K562 (cell line): ENCODE data around the gene MYO1D. TPM values are rescaled to one million over a fixed set of nuclear protein-coding genes. Genes with fewer than 3 reads are reported as not detected.

Source experiments
- ATAC-seq: fragments of 200-7000 bp; cut with Tn5 transposase; 3 replicates; pipeline ENCODE4 v1.9.1; 2020; ENCODE audit warnings: moderate library complexity
- BruUV-seq: library from RNA; stranded (reverse); fragments of 400-500 nt; replicated peaks from 2 replicates; lab custom pipeline; 2021; lab: Mats Ljungman, UMichigan
- CTCF ChIA-PET: fragments of 300-600 bp; formaldehyde crosslinking; extraction: SDS; loops from one replicate; lab custom pipeline; 2021; ENCODE audit warnings: low intra/inter-chr PET ratio; lab: Yijun Ruan, JAX
- POLR2A ChIA-PET: fragments of 300-600, 350-650 bp; sonication (Branson Sonifier 250); formaldehyde crosslinking; extraction: SDS; loops from one replicate; lab custom pipeline; 2021; ENCODE audit warnings: antibody characterized with exemption, inconsistent platforms; lab: Yijun Ruan, JAX
- DNase-seq, 4 experiments: peaks; one replicate each; pipeline versions ENCODE4 v3.0.0 to v3.0.0-alpha.2; 2011 to 2018; ENCODE audit warnings: low spot score in 3 of 4, mixed read lengths in 3 of 4; ENCODE audit errors: extremely low read depth in 1 of 4
- FAIRE-seq: peaks from 2 replicates; lab custom pipeline; 2011; peaks lifted over from hg19 to GRCh38; lab: Jason Lieb, UNC
- H2AFZ ChIP-seq: 2 replicates; pipeline ENCODE4 v1.6.0; 2011; ENCODE audit warnings: low read depth, low read length, control low read depth, inconsistent platforms
- H3K27ac ChIP-seq: fragments of 200-600 bp; 3 replicates; pipeline ENCODE4 v1.8.0; 2011; ENCODE audit warnings: low read depth, mild to moderate bottlenecking, control low read depth, inconsistent platforms, low read length, moderate library complexity, mixed read lengths; ENCODE audit errors: extremely low read depth
- H3K27me3 ChIP-seq, 2 experiments: fragments of 300-600 bp in 1 of 2; 2 replicates in 1 of 2; 3 replicates in 1 of 2; pipeline versions ENCODE4 v1.6.0 to v1.8.0; 2011; ENCODE audit warnings: inconsistent platforms in 2 of 2, low read length in 2 of 2, mild to moderate bottlenecking in 1 of 2, mixed read lengths in 1 of 2, moderate library complexity in 1 of 2; ENCODE audit not compliant: control insufficient read depth in 2 of 2, insufficient read depth in 2 of 2
- H3K36me3 ChIP-seq: fragments of 300-600 bp; 3 replicates; pipeline ENCODE4 v1.8.0; 2011; ENCODE audit warnings: mild to moderate bottlenecking, low read length, inconsistent platforms; ENCODE audit not compliant: control insufficient read depth, insufficient read depth
- H3K4me1 ChIP-seq, 2 experiments: fragments of 200-600 bp in 1 of 2; replicated peaks in 1 of 2; 2 replicates in 1 of 2; 3 replicates in 1 of 2; pipeline versions ENCODE4 v1.5.1 to v1.8.0; 2011; ENCODE audit warnings: inconsistent platforms in 2 of 2, low read length in 2 of 2, mild to moderate bottlenecking in 1 of 2, mixed read lengths in 1 of 2, moderate library complexity in 1 of 2; ENCODE audit not compliant: control insufficient read depth in 2 of 2, insufficient read depth in 2 of 2
- H3K4me2 ChIP-seq: 2 replicates; pipeline ENCODE4 v1.6.1; 2011; ENCODE audit warnings: low read length, control low read depth, inconsistent platforms, mixed read lengths; ENCODE audit not compliant: insufficient read depth
- H3K4me3 ChIP-seq: fragments of 200-600 bp; sonication (generic), shearing (Covaris generic); 2 replicates; pipeline ENCODE4 v1.5.1; 2016; ENCODE audit warnings: control low read depth, inconsistent platforms
- H3K79me2 ChIP-seq: fragments of 200-600 bp; 3 replicates; pipeline ENCODE4 v1.8.0; 2011; ENCODE audit warnings: low read length, inconsistent platforms; ENCODE audit not compliant: control insufficient read depth, insufficient read depth
- H3K9ac ChIP-seq, 2 experiments: 2 replicates each; pipeline versions ENCODE4 v1.6.0 to v1.6.1; 2011; ENCODE audit warnings: low read depth in 2 of 2, low read length in 2 of 2, control low read depth in 1 of 2, inconsistent platforms in 1 of 2, mild to moderate bottlenecking in 1 of 2, mixed read lengths in 1 of 2; ENCODE audit not compliant: insufficient read depth in 1 of 2
- H3K9me1 ChIP-seq: one replicate; pipeline ENCODE4 v1.6.0; 2011; ENCODE audit warnings: inconsistent platforms, mild to moderate bottlenecking, low read length, moderate library complexity; ENCODE audit not compliant: control insufficient read depth, insufficient read depth
- H3K9me3 ChIP-seq: replicated peaks from 2 replicates; pipeline ENCODE4 v1.5.1; 2011; ENCODE audit warnings: low read depth, low read length, inconsistent platforms; ENCODE audit not compliant: control insufficient read depth, insufficient read depth
- H4K20me1 ChIP-seq: replicated peaks from 2 replicates; pipeline ENCODE4 v1.6.1; 2011; ENCODE audit warnings: low read length, inconsistent platforms, mixed read lengths; ENCODE audit not compliant: control insufficient read depth, insufficient read depth
- BMI1 ChIP-seq: fragments of 150-350 bp; IDR thresholded peaks from 2 replicates; pipeline ENCODE4 v1.6.1; 2014; ENCODE audit warnings: low read length
- CBX2 ChIP-seq: fragments of 200-600 bp; sonication (generic); IDR thresholded peaks from one replicate; pipeline ENCODE4 v1.6.1; 2012; ENCODE audit warnings: mild to moderate bottlenecking, low read length, inconsistent platforms; ENCODE audit not compliant: insufficient read depth, poor library complexity, severe bottlenecking
- CCNT2 ChIP-seq: IDR thresholded peaks from 2 replicates; pipeline ENCODE4 v1.6.1; 2011; ENCODE audit warnings: borderline replicate concordance, low read depth, mild to moderate bottlenecking, moderate library complexity, mixed read lengths, low read length; ENCODE audit not compliant: insufficient read length; ENCODE audit errors: extremely low read depth
- DMBX1 ChIP-seq: fragments of 250-450 bp; sonication (Bioruptor Pico); IDR thresholded peaks from 2 replicates; pipeline ENCODE4 v1.8.0; 2022; ENCODE audit warnings: inconsistent platforms, mild to moderate bottlenecking, moderate library complexity, borderline replicate concordance
- HMG20A ChIP-seq: fragments of 450-650 bp; formaldehyde crosslinking; conservative IDR thresholded peaks from 2 replicates; pipeline ENCODE4 v1.4.0; 2020; ENCODE audit warnings: mild to moderate bottlenecking, mixed read lengths
- KDM2B ChIP-seq: fragments of 250-450 bp; sonication (Bioruptor Pico); IDR thresholded peaks from 2 replicates; pipeline ENCODE4 v1.8.0; 2021; ENCODE audit warnings: mild to moderate bottlenecking, moderate library complexity
- NFE2 ChIP-seq: IDR thresholded peaks from 2 replicates; pipeline ENCODE4 v1.6.1; 2014; ENCODE audit warnings: antibody characterized with exemption, low read depth
- NR2F6 ChIP-seq: fragments of 450-650 bp; formaldehyde crosslinking; IDR thresholded peaks from 2 replicates; pipeline ENCODE4 v1.4.0; 2020; ENCODE audit warnings: mild to moderate bottlenecking
- SAFB ChIP-seq: fragments of 200-400 bp; formaldehyde crosslinking; IDR thresholded peaks from 2 replicates; pipeline ENCODE4 v1.6.1; 2017; ENCODE audit warnings: low read depth, low read length, borderline replicate concordance
- SETDB1 ChIP-seq: IDR thresholded peaks from one replicate; pipeline ENCODE4 v1.6.1; 2012; ENCODE audit warnings: low read length, control low read depth, inconsistent platforms
- SIX5 ChIP-seq, 2 experiments: IDR thresholded peaks; 2 replicates each; pipeline ENCODE4 v1.6.1; 2011; ENCODE audit warnings: low read length in 2 of 2, borderline replicate concordance in 1 of 2, low read depth in 1 of 2, mild to moderate bottlenecking in 1 of 2, moderate library complexity in 1 of 2; ENCODE audit not compliant: insufficient read depth in 1 of 2
- SREBF1 ChIP-seq: fragments of 150-350 bp; IDR thresholded peaks from 2 replicates; pipeline ENCODE4 v1.6.1; 2014; ENCODE audit warnings: antibody characterized with exemption, low read depth, low read length, borderline replicate concordance
- SREBF2 ChIP-seq: sonication (generic); formaldehyde crosslinking; IDR thresholded peaks from 2 replicates; pipeline ENCODE4 v1.4.0; 2020; ENCODE audit warnings: mild to moderate bottlenecking, missing genetic modification reagents
- ZNF140 ChIP-seq: fragments of 250-450 bp; sonication (Bioruptor Pico); IDR thresholded peaks from 2 replicates; pipeline ENCODE4 v1.8.0; 2021; ENCODE audit warnings: moderate library complexity, mild to moderate bottlenecking, inconsistent platforms
- ZNF316 ChIP-seq: fragments of 450-650 bp; IDR thresholded peaks from 2 replicates; pipeline ENCODE4 v1.6.1; 2016
- WGBS: fragments of 100-300 bp; shearing (Covaris generic); methylation state at CpG from one replicate; pipeline ENCODE4 v1.1.6; 2016; ENCODE audit warnings: low coverage, mixed read lengths; ENCODE audit not compliant: insufficient coverage; ENCODE audit errors: missing lambda C conversion rate; 5-methylcytosine and 5-hydroxymethylcytosine counted together
- in situ Hi-C: fragments of 300-500 bp; cut with MboI; formaldehyde crosslinking; loops from 4 replicates; pipeline ENCODE4 v1.15.0; 2018; ENCODE audit warnings: inconsistent platforms, mixed read lengths
- intact Hi-C: fragments of 100-400 bp; cut with micrococcal nuclease; formaldehyde crosslinking; loops from 2 replicates; pipeline ENCODE4 v1.14.2; 2022
- polyA plus RNA-seq, 8 experiments: library from polyadenylated mRNA; depleted of rRNA in 4 of 8; stranded (reverse) in 5 of 8; unstranded in 3 of 8; fragments of >200 nt; fragmentation: Nextera tagmentation in 2 of 8; fragmentation: Illumina TruSeq in 1 of 8; extraction: Ambion mirVana in 2 of 8; extraction: Trizol in 1 of 8; gene quantifications; 2 replicates each; pipeline versions ENCODE4 v1.2.1 to v1.2.3, GENCODE V29; 2011 to 2014; ENCODE audit warnings: inconsistent platforms in 1 of 8, missing spikeins in 1 of 8
- total RNA-seq, 7 experiments: library from RNA; depleted of rRNA in 6 of 7; stranded (reverse); fragments of >200 nt in 6 of 7; fragmentation: Illumina TruSeq in 2 of 7; extraction: Trizol in 2 of 7; gene quantifications; 2 replicates each; pipeline versions ENCODE4 v1.2.1 to v1.2.3, GENCODE V29; 2011 to 2021; ENCODE audit warnings: low replicate concordance in 1 of 7
- TF ChIP-seq, protein P1 (sequence below): IDR thresholded peaks from 2 replicates; pipeline ENCODE4 v1.6.1; 2016; ENCODE audit warnings: missing genetic modification characterization, missing compliant biosample characterization
- TF ChIP-seq, protein P2 (sequence below), 2 experiments: fragments of 250-450 bp in 1 of 2; fragments of 450-650 bp in 1 of 2; sonication (Bioruptor Pico) in 1 of 2; IDR thresholded peaks; 2 replicates each; pipeline versions ENCODE4 v1.6.1 to v1.8.0; 2016 to 2021; ENCODE audit warnings: mild to moderate bottlenecking in 2 of 2, moderate library complexity in 2 of 2, missing compliant biosample characterization in 1 of 2, missing genetic modification characterization in 1 of 2
- TF ChIP-seq, protein P3 (sequence below), 2 experiments: IDR thresholded peaks; 2 replicates each; pipeline ENCODE4 v1.6.1; 2012; ENCODE audit warnings: improper control_type of control experiment in 2 of 2, low read depth in 2 of 2, low read length in 2 of 2, borderline replicate concordance in 1 of 2

Gene MYO1D
- total and polyA plus RNA-seq, 9 of the 15 experiments (the other 6 are each of a cell fraction or from before 2014, with no cell fraction given) = 2.1 to 71.2 (median 45.4) TPM

DNA sequence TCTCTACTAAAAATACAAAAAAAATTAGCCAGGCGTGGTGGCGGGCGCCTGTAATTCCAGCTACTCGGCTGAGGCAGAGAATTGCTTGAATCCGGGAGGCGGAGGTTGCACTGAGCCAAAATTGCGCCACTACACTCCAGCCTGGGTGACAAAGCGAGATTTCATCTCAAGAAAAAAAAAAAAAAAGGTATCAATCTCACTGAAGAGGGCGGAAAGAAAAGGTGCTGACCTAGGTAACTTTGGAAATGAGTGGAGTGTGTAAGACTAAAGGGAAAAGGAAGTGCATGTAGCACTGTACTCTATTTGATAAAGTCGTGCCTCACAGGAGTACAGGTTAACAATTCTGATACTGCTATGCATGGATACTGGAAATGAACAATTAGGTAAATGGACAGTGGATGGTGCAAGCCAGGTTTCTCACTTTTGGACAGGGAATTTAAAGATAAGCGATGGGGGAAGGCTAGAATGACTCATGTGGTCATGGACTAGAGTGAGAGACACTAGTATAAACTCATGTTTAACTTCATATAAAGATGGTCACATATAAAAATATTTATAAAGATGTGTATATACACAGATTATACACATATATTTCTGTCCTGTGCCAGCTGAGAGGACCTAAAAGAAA, 247.2 kb downstream of the MYO1D start:
- DNase-seq = peak in 1 of 4 experiments; percentile 23
- H3K9me3 ChIP-seq = no peaks in the 10 kb centered on the region
- H3K79me2 ChIP-seq = no peaks in the 10 kb centered on the region
- no peak overlapping the region for H3K9ac ChIP-seq
- peaks cover 0 to 4% of the 10 kb centered on the region in 2 experiments; a peak in 2 of 5 replicates for H3K4me1 ChIP-seq
- no peak overlapping the region for H2AFZ ChIP-seq
- WGBS = 50% methylated on average over 8 of the region's 11 CpGs
- no peak overlapping the region for H3K4me3 ChIP-seq
- FAIRE-seq = peak; percentile 56
- no peak overlapping the region for H3K4me2 ChIP-seq
- H3K27me3 ChIP-seq = no peaks in the 10 kb centered on the region
- intact Hi-C loops = no loop called here
- H4K20me1 ChIP-seq = no peaks in the 10 kb centered on the region
- no peaks in the 10 kb centered on the region for H3K36me3 ChIP-seq
- H3K9me1 ChIP-seq = no peaks in the 10 kb centered on the region
- no TSS peak for BruUV-seq
- H3K27ac ChIP-seq = no peak overlapping the region
- peak; percentile 73 for ATAC-seq
- in situ Hi-C loops = no loop called here
- CTCF ChIA-PET = no interaction called here
- POLR2A ChIA-PET = no interaction called here
- no peak for TF ChIP-seq SREBF2 (CRISPR knock-in tag)
- peak; percentile 92 for TF ChIP-seq ZNF316
- TF ChIP-seq SETDB1 = no peak
- no peak for TF ChIP-seq NR2F6 (CRISPR knock-in tag)
- no peak for TF ChIP-seq CBX2
- no peak for TF ChIP-seq ZNF140 (CRISPR knock-in tag)
- TF ChIP-seq HMG20A (CRISPR knock-in tag) = no peak
- no peak for TF ChIP-seq SAFB
- TF ChIP-seq NFE2 = peak; percentile 18; the same call in 1 of the 2 replicates
- no peak for TF ChIP-seq SREBF1
- TF ChIP-seq, protein P1, sequence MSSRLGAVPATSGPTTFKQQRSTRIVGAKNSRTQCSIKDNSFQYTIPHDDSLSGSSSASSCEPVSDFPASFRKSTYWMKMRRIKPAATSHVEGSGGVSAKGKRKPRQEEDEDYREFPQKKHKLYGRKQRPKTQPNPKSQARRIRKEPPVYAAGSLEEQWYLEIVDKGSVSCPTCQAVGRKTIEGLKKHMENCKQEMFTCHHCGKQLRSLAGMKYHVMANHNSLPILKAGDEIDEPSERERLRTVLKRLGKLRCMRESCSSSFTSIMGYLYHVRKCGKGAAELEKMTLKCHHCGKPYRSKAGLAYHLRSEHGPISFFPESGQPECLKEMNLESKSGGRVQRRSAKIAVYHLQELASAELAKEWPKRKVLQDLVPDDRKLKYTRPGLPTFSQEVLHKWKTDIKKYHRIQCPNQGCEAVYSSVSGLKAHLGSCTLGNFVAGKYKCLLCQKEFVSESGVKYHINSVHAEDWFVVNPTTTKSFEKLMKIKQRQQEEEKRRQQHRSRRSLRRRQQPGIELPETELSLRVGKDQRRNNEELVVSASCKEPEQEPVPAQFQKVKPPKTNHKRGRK (tag) = no peak
- TF ChIP-seq, protein P2, sequence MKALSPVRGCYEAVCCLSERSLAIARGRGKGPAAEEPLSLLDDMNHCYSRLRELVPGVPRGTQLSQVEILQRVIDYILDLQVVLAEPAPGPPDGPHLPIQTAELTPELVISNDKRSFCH (CRISPR knock-in tag; IDR thresholded peaks at IDR 0.05) = no peak
- TF ChIP-seq, protein P2 (tag; IDR thresholded peaks at IDR 0.05) = no peak
- TF ChIP-seq SIX5 (IDR thresholded peaks at IDR 0.05; ENCODE audit: borderline replicate concordance in 1 of 2, insufficient read depth in 1 of 2, low read depth in 1 of 2, low read length in 2 of 2) = no peak
- TF ChIP-seq, protein P3, sequence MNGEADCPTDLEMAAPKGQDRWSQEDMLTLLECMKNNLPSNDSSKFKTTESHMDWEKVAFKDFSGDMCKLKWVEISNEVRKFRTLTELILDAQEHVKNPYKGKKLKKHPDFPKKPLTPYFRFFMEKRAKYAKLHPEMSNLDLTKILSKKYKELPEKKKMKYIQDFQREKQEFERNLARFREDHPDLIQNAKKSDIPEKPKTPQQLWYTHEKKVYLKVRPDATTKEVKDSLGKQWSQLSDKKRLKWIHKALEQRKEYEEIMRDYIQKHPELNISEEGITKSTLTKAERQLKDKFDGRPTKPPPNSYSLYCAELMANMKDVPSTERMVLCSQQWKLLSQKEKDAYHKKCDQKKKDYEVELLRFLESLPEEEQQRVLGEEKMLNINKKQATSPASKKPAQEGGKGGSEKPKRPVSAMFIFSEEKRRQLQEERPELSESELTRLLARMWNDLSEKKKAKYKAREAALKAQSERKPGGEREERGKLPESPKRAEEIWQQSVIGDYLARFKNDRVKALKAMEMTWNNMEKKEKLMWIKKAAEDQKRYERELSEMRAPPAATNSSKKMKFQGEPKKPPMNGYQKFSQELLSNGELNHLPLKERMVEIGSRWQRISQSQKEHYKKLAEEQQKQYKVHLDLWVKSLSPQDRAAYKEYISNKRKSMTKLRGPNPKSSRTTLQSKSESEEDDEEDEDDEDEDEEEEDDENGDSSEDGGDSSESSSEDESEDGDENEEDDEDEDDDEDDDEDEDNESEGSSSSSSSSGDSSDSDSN (IDR thresholded peaks at IDR 0.05; ENCODE audit: borderline replicate concordance in 1 of 2, low read depth in 2 of 2, low read length in 2 of 2) = no peak
- TF ChIP-seq DMBX1 (CRISPR knock-in tag) = no peak
- no peak for TF ChIP-seq CCNT2
- no peak for TF ChIP-seq BMI1
- TF ChIP-seq KDM2B = no peak
